HepG2 (cell line): ENCODE measurements around the gene AKAP8L. TPM values are rescaled to one million over a fixed set of nuclear protein-coding genes. Genes with fewer than 3 reads are reported as not detected.

Experiments used
- AHR ChIP-seq: IDR thresholded peaks from 2 replicates; pipeline ENCODE4 v1.6.1; 2018; ENCODE audit warnings: missing genetic modification reagents, missing compliant biosample characterization
- ARNTL ChIP-seq: sonication (generic); formaldehyde crosslinking; IDR thresholded peaks from 2 replicates; pipeline ENCODE4 v1.4.0; 2020; ENCODE audit warnings: mild to moderate bottlenecking, missing genetic modification reagents
- GATAD1 ChIP-seq: IDR thresholded peaks from 2 replicates; pipeline ENCODE4 v1.6.1; 2016; ENCODE audit warnings: missing genetic modification reagents, missing compliant biosample characterization
- GATAD2A ChIP-seq: IDR thresholded peaks from 2 replicates; pipeline ENCODE4 v1.6.1; 2016
- HOXA5 ChIP-seq: sonication (generic); formaldehyde crosslinking; IDR thresholded peaks from 2 replicates; pipeline ENCODE4 v1.4.0; 2020; ENCODE audit warnings: missing genetic modification reagents
- HOXD1 ChIP-seq: sonication (generic); formaldehyde crosslinking; IDR thresholded peaks from 2 replicates; pipeline ENCODE4 v1.5.0; 2020; ENCODE audit warnings: missing genetic modification reagents
- JUNB ChIP-seq: sonication (generic); formaldehyde crosslinking; IDR thresholded peaks from 2 replicates; pipeline ENCODE4 v1.8.0; 2022; ENCODE audit warnings: missing genetic modification reagents, mild to moderate bottlenecking, borderline replicate concordance
- KDM4B ChIP-seq: sonication (generic); formaldehyde crosslinking; IDR thresholded peaks from 2 replicates; pipeline ENCODE4 v1.4.0; 2020; ENCODE audit warnings: missing genetic modification reagents
- PAWR ChIP-seq: sonication (generic); formaldehyde crosslinking; IDR thresholded peaks from 2 replicates; pipeline ENCODE4 v1.4.0; 2020; ENCODE audit warnings: missing genetic modification reagents, mild to moderate bottlenecking, borderline replicate concordance
- POLR2A ChIP-seq, 2 experiments: IDR thresholded peaks; 2 replicates each; pipeline ENCODE4 v1.6.1; 2011; ENCODE audit warnings: low read depth in 2 of 2, low read length in 2 of 2, mild to moderate bottlenecking in 1 of 2, moderate library complexity in 1 of 2; ENCODE audit not compliant: insufficient read depth in 1 of 2
- RXRA ChIP-seq: sonication (generic); formaldehyde crosslinking; IDR thresholded peaks from 2 replicates; pipeline ENCODE4 v1.5.1; 2020; ENCODE audit warnings: missing genetic modification reagents
- TBL1XR1 ChIP-seq: fragments of 150-350 bp; IDR thresholded peaks from 2 replicates; pipeline ENCODE4 v1.6.1; 2014; ENCODE audit warnings: borderline replicate concordance, low read length; ENCODE audit not compliant: partially characterized antibody
- TSC22D2 ChIP-seq: sonication (generic); formaldehyde crosslinking; IDR thresholded peaks from 2 replicates; pipeline ENCODE4 v1.5.1; 2020; ENCODE audit warnings: missing genetic modification reagents, mild to moderate bottlenecking, borderline replicate concordance
- ZNF12 ChIP-seq: sonication (generic); formaldehyde crosslinking; IDR thresholded peaks from 2 replicates; pipeline ENCODE4 v1.5.0; 2020; ENCODE audit warnings: missing genetic modification reagents
- ZNF382 ChIP-seq: sonication (generic); formaldehyde crosslinking; IDR thresholded peaks from 2 replicates; pipeline ENCODE4 v1.5.0; 2020; ENCODE audit warnings: missing genetic modification reagents, mild to moderate bottlenecking, borderline replicate concordance
- ZNF431 ChIP-seq: sonication (generic); formaldehyde crosslinking; IDR thresholded peaks from 2 replicates; pipeline ENCODE4 v1.9.0; 2022; ENCODE audit warnings: missing genetic modification reagents, low read depth, mild to moderate bottlenecking, borderline replicate concordance
- ZNF564 ChIP-seq: sonication (generic); formaldehyde crosslinking; IDR thresholded peaks from 2 replicates; pipeline ENCODE4 v1.8.1; 2023; ENCODE audit warnings: mild to moderate bottlenecking, missing genetic modification reagents
- ZNF607 ChIP-seq: sonication (generic); formaldehyde crosslinking; IDR thresholded peaks from 2 replicates; pipeline ENCODE4 v1.5.1; 2020; ENCODE audit warnings: missing genetic modification reagents, mild to moderate bottlenecking, borderline replicate concordance
- ZNF615 ChIP-seq: sonication (generic); formaldehyde crosslinking; IDR thresholded peaks from 2 replicates; pipeline ENCODE4 v1.5.0; 2020; ENCODE audit warnings: mild to moderate bottlenecking, missing genetic modification reagents, borderline replicate concordance
- polyA plus RNA-seq, 8 experiments: library from polyadenylated mRNA; depleted of rRNA in 3 of 8; stranded (reverse) in 7 of 8; unstranded in 1 of 8; fragments of >200 nt; fragmentation: Illumina TruSeq in 4 of 8; extraction: Trizol in 4 of 8; gene quantifications; 2 replicates each; pipeline versions ENCODE4 v1.2.1 to v1.2.3, GENCODE V29; 2011 to 2016; ENCODE audit warnings: low read depth in 4 of 8, missing spikeins in 1 of 8, mixed read lengths in 1 of 8; ENCODE audit not compliant: insufficient read depth in 1 of 8
- total RNA-seq, 5 experiments: library from RNA; depleted of rRNA; stranded (reverse); fragments of >200 nt; fragmentation: Illumina TruSeq; extraction: Trizol; gene quantifications; 2 replicates each; pipeline ENCODE4 v1.2.3, GENCODE V29; 2016; ENCODE audit warnings: low read depth in 1 of 5
- TF ChIP-seq, protein P1 (sequence below): sonication (generic); formaldehyde crosslinking; IDR thresholded peaks from 2 replicates; pipeline ENCODE4 v1.4.0; 2020; ENCODE audit warnings: mild to moderate bottlenecking, missing genetic modification reagents
- TF ChIP-seq, protein P2 (sequence below): sonication (generic); formaldehyde crosslinking; IDR thresholded peaks from 2 replicates; pipeline ENCODE4 v1.4.0; 2020; ENCODE audit warnings: missing genetic modification reagents
- TF ChIP-seq, protein P3 (sequence below): sonication (generic); formaldehyde crosslinking; IDR thresholded peaks from 2 replicates; pipeline ENCODE4 v1.8.0; 2022; ENCODE audit warnings: mild to moderate bottlenecking, missing genetic modification reagents, borderline replicate concordance
- TF ChIP-seq, protein P4 (sequence below): sonication (generic); formaldehyde crosslinking; IDR thresholded peaks from 2 replicates; pipeline ENCODE4 v1.5.1; 2020; ENCODE audit warnings: missing genetic modification reagents, mild to moderate bottlenecking, borderline replicate concordance

Gene AKAP8L
- total and polyA plus RNA-seq, 2 of the 13 experiments (the other 11 are each of a cell fraction or from before 2014, with no cell fraction given): 48.2 to 49.6 TPM

DNA sequence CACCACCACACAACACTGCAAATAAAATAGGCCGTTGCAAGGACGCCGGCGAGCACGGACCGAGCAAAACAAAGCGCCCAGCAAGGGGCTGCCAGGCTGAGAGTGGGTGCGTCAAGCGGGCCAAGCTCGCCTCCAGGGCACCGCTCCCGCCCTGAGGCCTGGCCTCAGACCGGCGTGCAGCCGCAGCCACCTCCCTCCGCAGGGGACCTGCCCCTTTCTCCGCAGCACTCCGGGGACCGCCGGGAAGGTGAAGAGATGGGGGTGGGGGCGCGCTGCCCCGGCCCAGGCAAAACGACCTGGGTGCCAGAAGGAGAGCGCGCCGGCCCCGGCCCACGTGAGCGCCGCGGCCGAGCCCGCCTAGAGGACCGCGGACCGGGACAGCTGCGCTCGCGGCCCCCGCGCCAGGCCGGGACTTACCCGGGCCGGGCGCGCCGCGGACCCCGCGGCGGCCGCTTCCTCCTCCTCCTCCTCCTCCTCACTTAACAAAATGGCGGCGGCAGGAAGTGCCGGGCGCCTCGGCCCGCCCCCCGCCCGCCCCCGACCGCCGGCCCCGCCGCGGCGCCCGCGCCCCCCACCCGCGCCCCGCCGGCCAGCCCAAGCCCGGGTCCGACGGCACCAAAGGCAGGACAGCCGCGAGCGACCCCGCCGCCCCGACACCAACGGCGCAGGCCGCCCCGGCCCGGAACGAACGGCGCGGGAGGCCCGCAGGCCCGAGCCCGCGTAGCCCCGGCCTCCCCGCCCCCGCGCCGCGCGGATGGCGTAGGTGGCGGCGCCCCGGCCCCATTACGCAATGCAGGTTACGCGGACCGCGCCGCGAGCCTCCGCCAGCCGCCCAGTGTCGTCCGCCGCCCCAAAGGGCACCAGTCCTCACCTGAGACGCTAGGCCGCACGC lies 87.1 kb downstream of the AKAP8L start (continued):
- TF ChIP-seq TBL1XR1: no peak
- no peak for TF ChIP-seq RXRA (CRISPR knock-in tag)
- no peak for TF ChIP-seq ZNF12 (CRISPR knock-in tag)
- TF ChIP-seq TSC22D2: no peak
- TF ChIP-seq HOXA5 (CRISPR knock-in tag): no peak
- TF ChIP-seq, protein P1, sequence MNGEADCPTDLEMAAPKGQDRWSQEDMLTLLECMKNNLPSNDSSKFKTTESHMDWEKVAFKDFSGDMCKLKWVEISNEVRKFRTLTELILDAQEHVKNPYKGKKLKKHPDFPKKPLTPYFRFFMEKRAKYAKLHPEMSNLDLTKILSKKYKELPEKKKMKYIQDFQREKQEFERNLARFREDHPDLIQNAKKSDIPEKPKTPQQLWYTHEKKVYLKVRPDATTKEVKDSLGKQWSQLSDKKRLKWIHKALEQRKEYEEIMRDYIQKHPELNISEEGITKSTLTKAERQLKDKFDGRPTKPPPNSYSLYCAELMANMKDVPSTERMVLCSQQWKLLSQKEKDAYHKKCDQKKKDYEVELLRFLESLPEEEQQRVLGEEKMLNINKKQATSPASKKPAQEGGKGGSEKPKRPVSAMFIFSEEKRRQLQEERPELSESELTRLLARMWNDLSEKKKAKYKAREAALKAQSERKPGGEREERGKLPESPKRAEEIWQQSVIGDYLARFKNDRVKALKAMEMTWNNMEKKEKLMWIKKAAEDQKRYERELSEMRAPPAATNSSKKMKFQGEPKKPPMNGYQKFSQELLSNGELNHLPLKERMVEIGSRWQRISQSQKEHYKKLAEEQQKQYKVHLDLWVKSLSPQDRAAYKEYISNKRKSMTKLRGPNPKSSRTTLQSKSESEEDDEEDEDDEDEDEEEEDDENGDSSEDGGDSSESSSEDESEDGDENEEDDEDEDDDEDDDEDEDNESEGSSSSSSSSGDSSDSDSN (CRISPR knock-in tag): peak; percentile 46; the same call in 1 of the 2 replicates
- no peak for TF ChIP-seq PAWR (CRISPR knock-in tag)
- TF ChIP-seq ZNF615: no peak
- TF ChIP-seq, protein P2, sequence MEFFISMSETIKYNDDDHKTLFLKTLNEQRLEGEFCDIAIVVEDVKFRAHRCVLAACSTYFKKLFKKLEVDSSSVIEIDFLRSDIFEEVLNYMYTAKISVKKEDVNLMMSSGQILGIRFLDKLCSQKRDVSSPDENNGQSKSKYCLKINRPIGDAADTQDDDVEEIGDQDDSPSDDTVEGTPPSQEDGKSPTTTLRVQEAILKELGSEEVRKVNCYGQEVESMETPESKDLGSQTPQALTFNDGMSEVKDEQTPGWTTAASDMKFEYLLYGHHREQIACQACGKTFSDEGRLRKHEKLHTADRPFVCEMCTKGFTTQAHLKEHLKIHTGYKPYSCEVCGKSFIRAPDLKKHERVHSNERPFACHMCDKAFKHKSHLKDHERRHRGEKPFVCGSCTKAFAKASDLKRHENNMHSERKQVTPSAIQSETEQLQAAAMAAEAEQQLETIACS (CRISPR knock-in tag): no peak
- 0 out of 2 replicates have a peak, but pooled peaks have one; percentile 18 for TF ChIP-seq KDM4B (CRISPR knock-in tag)
- TF ChIP-seq, protein P3, sequence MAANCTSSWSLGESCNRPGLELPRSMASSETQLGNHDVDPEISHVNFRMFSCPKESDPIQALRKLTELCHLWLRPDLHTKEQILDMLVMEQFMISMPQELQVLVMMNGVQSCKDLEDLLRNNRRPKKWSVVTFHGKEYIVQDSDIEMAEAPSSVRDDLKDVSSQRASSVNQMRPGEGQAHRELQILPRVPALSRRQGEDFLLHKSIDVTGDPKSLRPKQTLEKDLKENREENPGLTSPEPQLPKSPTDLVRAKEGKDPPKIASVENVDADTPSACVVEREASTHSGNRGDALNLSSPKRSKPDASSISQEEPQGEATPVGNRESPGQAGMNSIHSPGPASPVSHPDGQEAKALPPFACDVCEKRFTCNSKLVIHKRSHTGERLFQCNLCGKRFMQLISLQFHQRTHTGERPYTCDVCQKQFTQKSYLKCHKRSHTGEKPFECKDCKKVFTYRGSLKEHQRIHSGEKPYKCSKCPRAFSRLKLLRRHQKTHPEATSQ: no peak
- TF ChIP-seq HOXD1 (CRISPR knock-in tag): no peak
- TF ChIP-seq ARNTL (CRISPR knock-in tag): no peak
- TF ChIP-seq GATAD2A (CRISPR knock-in tag): no peak
- no peak for TF ChIP-seq ZNF382 (CRISPR knock-in tag)
- no peak for TF ChIP-seq GATAD1 (CRISPR knock-in tag)
- TF ChIP-seq ZNF431 (CRISPR knock-in tag): no peak
- no peak for TF ChIP-seq AHR
- TF ChIP-seq, protein P4, sequence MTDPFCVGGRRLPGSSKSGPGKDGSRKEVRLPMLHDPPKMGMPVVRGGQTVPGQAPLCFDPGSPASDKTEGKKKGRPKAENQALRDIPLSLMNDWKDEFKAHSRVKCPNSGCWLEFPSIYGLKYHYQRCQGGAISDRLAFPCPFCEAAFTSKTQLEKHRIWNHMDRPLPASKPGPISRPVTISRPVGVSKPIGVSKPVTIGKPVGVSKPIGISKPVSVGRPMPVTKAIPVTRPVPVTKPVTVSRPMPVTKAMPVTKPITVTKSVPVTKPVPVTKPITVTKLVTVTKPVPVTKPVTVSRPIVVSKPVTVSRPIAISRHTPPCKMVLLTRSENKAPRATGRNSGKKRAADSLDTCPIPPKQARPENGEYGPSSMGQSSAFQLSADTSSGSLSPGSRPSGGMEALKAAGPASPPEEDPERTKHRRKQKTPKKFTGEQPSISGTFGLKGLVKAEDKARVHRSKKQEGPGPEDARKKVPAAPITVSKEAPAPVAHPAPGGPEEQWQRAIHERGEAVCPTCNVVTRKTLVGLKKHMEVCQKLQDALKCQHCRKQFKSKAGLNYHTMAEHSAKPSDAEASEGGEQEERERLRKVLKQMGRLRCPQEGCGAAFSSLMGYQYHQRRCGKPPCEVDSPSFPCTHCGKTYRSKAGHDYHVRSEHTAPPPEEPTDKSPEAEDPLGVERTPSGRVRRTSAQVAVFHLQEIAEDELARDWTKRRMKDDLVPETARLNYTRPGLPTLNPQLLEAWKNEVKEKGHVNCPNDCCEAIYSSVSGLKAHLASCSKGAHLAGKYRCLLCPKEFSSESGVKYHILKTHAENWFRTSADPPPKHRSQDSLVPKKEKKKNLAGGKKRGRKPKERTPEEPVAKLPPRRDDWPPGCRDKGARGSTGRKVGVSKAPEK (CRISPR knock-in tag): no peak
- no peak for TF ChIP-seq JUNB (CRISPR knock-in tag)
- TF ChIP-seq POLR2A (IDR thresholded peaks at IDR 0.05; ENCODE audit: insufficient read depth in 1 of 2, low read depth in 2 of 2, low read length in 2 of 2): 0 out of 4 replicates have a peak, but pooled peaks of 1 of the 2 experiments have one; percentile 20
- no peak for TF ChIP-seq ZNF564 (CRISPR knock-in tag)
- no peak for TF ChIP-seq ZNF607
